Natural killer cell (primary cell): Measurements from ENCODE around the gene KCNA2. TPM values are rescaled to one million over a fixed set of nuclear protein-coding genes. Genes with fewer than 3 reads are reported as not detected.

ENCODE experiments used
- ATAC-seq, 3 donors: fragments of 150-1000 bp in 2 of 3; fragments of 200-7000 bp in 1 of 3; cut with Tn5 transposase; 1 replicate in 1 of 3; 2 replicates in 2 of 3; pipeline ENCODE4 v1.10.0; 2021; ENCODE audit warnings: mild to moderate bottlenecking in 2 of 3, moderate library complexity in 2 of 3
- DNase-seq, 2 donors: peaks; one replicate each; pipeline versions ENCODE4 v3.0.0 to v3.0.0-alpha.2; 2013 to 2021; ENCODE audit warnings: mixed read lengths in 1 of 2
- H3K27ac ChIP-seq: one replicate; pipeline ENCODE4 v1.5.1; 2013; ENCODE audit warnings: mild to moderate bottlenecking, low read length
- H3K27me3 ChIP-seq: one replicate; pipeline ENCODE4 v1.6.1; 2013; ENCODE audit warnings: low read length; ENCODE audit not compliant: control insufficient read depth, insufficient read depth
- H3K36me3 ChIP-seq: one replicate; pipeline ENCODE4 v1.6.1; 2013; ENCODE audit warnings: low read length; ENCODE audit not compliant: control insufficient read depth, insufficient read depth
- H3K4me1 ChIP-seq: one replicate; pipeline ENCODE4 v1.6.1; 2013; ENCODE audit warnings: low read length; ENCODE audit not compliant: control insufficient read depth, insufficient read depth
- H3K4me3 ChIP-seq: one replicate; pipeline ENCODE4 v1.5.1; 2013; ENCODE audit warnings: low read length
- H3K9me3 ChIP-seq: one replicate; pipeline ENCODE4 v1.6.1; 2013; ENCODE audit warnings: low read length; ENCODE audit not compliant: control insufficient read depth, insufficient read depth
- H3K27ac Mint-ChIP-seq, 2 donors: one replicate each; pipeline ENCODE4 v1.8.0; 2022; ENCODE audit warnings: mild to moderate bottlenecking in 2 of 2, mixed read lengths in 2 of 2, moderate library complexity in 1 of 2
- H3K27me3 Mint-ChIP-seq, 2 donors: one replicate each; pipeline ENCODE4 v1.8.0; 2022; ENCODE audit warnings: low read depth in 2 of 2, mixed read lengths in 2 of 2
- H3K36me3 Mint-ChIP-seq: one replicate; pipeline ENCODE4 v1.8.0; 2022; ENCODE audit warnings: mixed read lengths
- H3K4me1 Mint-ChIP-seq, 2 donors: one replicate each; pipeline ENCODE4 v1.8.0; 2022; ENCODE audit warnings: mixed read lengths in 2 of 2
- H3K4me3 Mint-ChIP-seq: one replicate; pipeline ENCODE4 v1.8.0; 2022; ENCODE audit warnings: mild to moderate bottlenecking, moderate library complexity, mixed read lengths
- H3K9me3 Mint-ChIP-seq, 2 donors: one replicate each; pipeline ENCODE4 v1.8.0; 2022; ENCODE audit warnings: mixed read lengths in 2 of 2
- WGBS: methylation state at CpG from one replicate; pipeline ENCODE4 v1.1.7; 2013; ENCODE audit warnings: missing lambda C conversion rate; ENCODE audit not compliant: insufficient coverage; 5-methylcytosine and 5-hydroxymethylcytosine counted together
- intact Hi-C: fragments of 100-400 bp; cut with micrococcal nuclease; formaldehyde crosslinking; loops from one replicate; pipeline ENCODE4 v1.14.2; 2022
- total RNA-seq, 4 donors: library from RNA; stranded (reverse); fragments of 120-200 nt in 1 of 4; gene quantifications; one replicate each; pipeline versions ENCODE4 v1.2.3 to v1.2.4, GENCODE V29; 2013 to 2022
- TF ChIP-seq, protein P1 (sequence below): fragments of 200-600 bp; IDR thresholded peaks from one replicate; pipeline ENCODE4 v1.8.0; 2022; ENCODE audit warnings: antibody characterized with exemption

The KCNA2 gene
- total RNA-seq, 3 donors from 2014 or later (not counting 1 experiment from before 2014, with no cell fraction given) = 0.07 to 2.6 (median 0.26) TPM

DNA sequence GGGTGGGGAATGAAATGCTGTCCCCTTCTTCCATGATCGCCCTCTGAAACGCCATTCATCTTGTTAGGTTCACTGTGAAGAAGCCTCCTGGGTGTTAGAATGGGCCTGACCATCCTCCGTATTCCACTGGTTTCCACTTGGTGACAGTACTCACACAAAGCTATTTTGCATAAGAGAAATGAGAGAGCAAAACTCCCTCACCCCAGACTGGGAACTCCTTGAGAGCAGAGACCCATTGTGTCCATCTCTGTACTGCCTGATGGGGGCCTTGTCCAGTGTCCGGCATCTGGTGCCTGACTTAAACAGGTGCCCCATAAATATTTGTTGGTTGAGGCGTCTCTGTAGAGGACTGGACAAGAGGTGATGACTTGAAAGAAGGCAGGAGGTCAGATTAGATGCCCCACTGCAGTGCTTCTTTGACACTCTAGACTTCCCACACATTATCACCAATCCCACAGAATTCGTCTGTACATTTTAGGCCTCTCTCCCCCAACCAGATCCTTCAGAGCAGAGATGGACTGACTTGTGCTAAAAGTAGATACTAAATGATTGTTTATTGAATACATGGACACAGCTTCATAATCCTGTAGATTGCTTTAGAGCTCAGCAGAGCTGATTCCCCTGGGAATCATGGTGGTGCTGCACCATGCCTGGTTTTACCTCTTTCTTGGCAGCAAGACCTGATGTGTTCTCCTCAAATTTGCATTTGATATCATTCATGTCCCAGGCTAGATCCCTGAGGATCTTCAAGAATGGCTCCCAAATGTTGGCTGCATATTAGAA, 22.4 kb upstream of the KCNA2 start:
- Mint-ChIP-seq H3K4me3 (no peak overlapping the region), H3K4me1 (peaks cover 0 to 5% of the 10 kb centered on the region in 2 donors), H3K27ac (no peak overlapping the region), H3K36me3 (no peaks in the 10 kb centered on the region), H3K9me3 (no peaks in the 10 kb centered on the region), H3K27me3 (peaks cover 0 to 6% of the 10 kb centered on the region in 2 donors)
- no peaks in the 10 kb centered on the region for H3K9me3 ChIP-seq
- no peaks in the 10 kb centered on the region for H3K36me3 ChIP-seq
- ATAC-seq (no peak), DNase-seq (no peak)
- peaks cover 27% of the 10 kb centered on the region for H3K4me1 ChIP-seq
- TF ChIP-seq, protein P1, sequence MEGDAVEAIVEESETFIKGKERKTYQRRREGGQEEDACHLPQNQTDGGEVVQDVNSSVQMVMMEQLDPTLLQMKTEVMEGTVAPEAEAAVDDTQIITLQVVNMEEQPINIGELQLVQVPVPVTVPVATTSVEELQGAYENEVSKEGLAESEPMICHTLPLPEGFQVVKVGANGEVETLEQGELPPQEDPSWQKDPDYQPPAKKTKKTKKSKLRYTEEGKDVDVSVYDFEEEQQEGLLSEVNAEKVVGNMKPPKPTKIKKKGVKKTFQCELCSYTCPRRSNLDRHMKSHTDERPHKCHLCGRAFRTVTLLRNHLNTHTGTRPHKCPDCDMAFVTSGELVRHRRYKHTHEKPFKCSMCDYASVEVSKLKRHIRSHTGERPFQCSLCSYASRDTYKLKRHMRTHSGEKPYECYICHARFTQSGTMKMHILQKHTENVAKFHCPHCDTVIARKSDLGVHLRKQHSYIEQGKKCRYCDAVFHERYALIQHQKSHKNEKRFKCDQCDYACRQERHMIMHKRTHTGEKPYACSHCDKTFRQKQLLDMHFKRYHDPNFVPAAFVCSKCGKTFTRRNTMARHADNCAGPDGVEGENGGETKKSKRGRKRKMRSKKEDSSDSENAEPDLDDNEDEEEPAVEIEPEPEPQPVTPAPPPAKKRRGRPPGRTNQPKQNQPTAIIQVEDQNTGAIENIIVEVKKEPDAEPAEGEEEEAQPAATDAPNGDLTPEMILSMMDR = no peak
- no peak overlapping the region for H3K27ac ChIP-seq
- H3K4me3 ChIP-seq = no peak overlapping the region
- 92% methylated on average over 6 of the region's 6 CpGs for WGBS
- H3K27me3 ChIP-seq = no peaks in the 10 kb centered on the region
- intact Hi-C loops = no loop called here

DNA sequence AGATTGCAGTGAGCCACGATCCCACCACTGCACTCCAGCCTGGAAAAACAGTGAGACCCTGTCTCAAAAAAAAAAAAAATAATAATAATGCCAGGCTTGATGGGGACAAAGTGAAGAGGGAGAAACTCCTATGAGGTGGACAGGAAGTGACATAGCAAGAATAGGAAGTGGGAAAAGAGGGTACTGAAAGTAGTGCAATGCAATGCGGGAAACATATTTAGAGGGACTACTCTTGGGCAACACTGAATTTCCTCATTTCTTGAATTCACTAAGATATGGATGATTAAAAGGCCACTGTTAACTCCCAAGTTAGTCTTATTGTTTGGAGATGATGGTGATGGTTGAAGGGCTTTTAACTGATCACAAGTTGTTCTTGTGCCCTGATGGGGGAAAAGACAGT, 21.6 kb upstream of the KCNA2 start:
- H3K4me3 ChIP-seq = no peak overlapping the region
- TF ChIP-seq, protein P1 = no peak
- H3K9me3 Mint-ChIP-seq = no peaks in the 10 kb centered on the region
- intact Hi-C loops = no loop called here
- no peak overlapping the region for H3K27ac Mint-ChIP-seq
- H3K4me1 ChIP-seq = peaks cover 20% of the 10 kb centered on the region
- H3K36me3 ChIP-seq = no peaks in the 10 kb centered on the region
- H3K36me3 Mint-ChIP-seq = no peaks in the 10 kb centered on the region
- no peak for DNase-seq
- H3K4me3 Mint-ChIP-seq = no peak overlapping the region
- H3K27ac ChIP-seq = no peak overlapping the region
- no peaks in the 10 kb centered on the region for H3K9me3 ChIP-seq
- H3K27me3 ChIP-seq = no peaks in the 10 kb centered on the region
- WGBS = 83% methylated on average over 2 of the region's 2 CpGs
- peaks cover under 1 to 7% of the 10 kb centered on the region in 2 donors for H3K27me3 Mint-ChIP-seq
- ATAC-seq = no peak
- no peaks in the 10 kb centered on the region for H3K4me1 Mint-ChIP-seq

DNA sequence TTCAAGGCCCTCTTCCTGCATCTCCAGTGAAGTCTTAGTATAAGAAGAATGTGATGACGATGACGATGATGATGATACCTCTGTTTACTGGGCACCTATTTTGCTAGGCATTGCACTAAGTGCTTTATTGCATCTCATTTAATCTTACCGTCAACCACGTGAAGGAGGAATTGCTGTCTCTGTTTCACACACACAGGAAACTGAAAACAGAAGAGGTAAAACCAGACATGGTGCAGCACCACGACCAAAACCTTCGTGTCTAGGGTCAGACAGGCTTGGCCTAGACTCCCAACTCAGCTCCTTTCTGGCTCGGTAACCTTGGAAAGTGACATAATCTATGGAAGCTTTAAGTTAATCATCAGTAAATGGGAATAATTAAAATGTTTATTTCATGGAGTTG, 20.7 kb upstream of the KCNA2 start:
- Mint-ChIP-seq H3K27me3 (peaks cover 7 to 9% of the 10 kb centered on the region in 2 donors), H3K4me3 (no peak overlapping the region), H3K9me3 (no peaks in the 10 kb centered on the region), H3K27ac (no peak overlapping the region), H3K4me1 (no peaks in the 10 kb centered on the region), H3K36me3 (no peaks in the 10 kb centered on the region)
- no peak overlapping the region for H3K27ac ChIP-seq
- no peaks in the 10 kb centered on the region for H3K9me3 ChIP-seq
- no peak for DNase-seq
- no peaks in the 10 kb centered on the region for H3K36me3 ChIP-seq
- 43% methylated on average over 6 of the region's 7 CpGs for WGBS
- TF ChIP-seq, protein P1 = no peak
- intact Hi-C loops = no loop called here
- no peak for ATAC-seq
- H3K4me3 ChIP-seq = no peak overlapping the region
- H3K4me1 ChIP-seq = peaks cover 14% of the 10 kb centered on the region
- no peaks in the 10 kb centered on the region for H3K27me3 ChIP-seq

DNA sequence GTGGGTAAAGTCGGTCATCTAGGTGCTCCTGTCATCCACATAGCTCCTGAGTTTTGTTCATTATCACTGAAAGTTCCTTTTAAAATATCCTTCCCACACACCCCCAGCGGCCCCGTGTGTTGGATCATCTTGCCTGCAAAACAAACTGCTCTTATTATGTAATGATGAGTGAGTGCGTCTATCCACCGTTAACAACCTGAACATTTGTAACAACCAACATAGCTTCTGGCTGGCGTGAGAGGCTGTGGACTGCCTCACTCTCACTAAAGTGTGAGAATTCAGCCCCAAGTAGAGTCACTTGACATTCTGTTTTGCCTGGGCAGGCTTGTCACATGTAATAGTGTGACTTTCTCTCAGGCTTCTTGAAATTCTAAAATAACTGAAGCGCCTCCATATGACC, 14.5 kb upstream of the KCNA2 start:
- Histone ChIP-seq H3K36me3 (no peaks in the 10 kb centered on the region), H3K27me3 (peaks cover 4% of the 10 kb centered on the region), H3K27ac (no peak overlapping the region), H3K9me3 (no peaks in the 10 kb centered on the region), H3K4me3 (no peak overlapping the region), H3K4me1 (peaks cover 29% of the 10 kb centered on the region)
- TF ChIP-seq, protein P1 = no peak
- no peak for DNase-seq
- ATAC-seq = peak; percentile 12 to 53 (median 39)
- Mint-ChIP-seq H3K27me3 (peaks cover 28% of the 10 kb centered on the region in 2 donors), H3K4me3 (peak overlapping the region; percentile 82), H3K9me3 (no peaks in the 10 kb centered on the region), H3K4me1 (peaks cover 22 to 23% of the 10 kb centered on the region in 2 donors), H3K27ac (peak overlapping the region; percentile 69 to 83), H3K36me3 (no peaks in the 10 kb centered on the region)
- intact Hi-C loops = no loop called here
- 69% methylated on average over 5 of the region's 7 CpGs for WGBS
